ENCODE results near the gene MALSU1.

DNA sequence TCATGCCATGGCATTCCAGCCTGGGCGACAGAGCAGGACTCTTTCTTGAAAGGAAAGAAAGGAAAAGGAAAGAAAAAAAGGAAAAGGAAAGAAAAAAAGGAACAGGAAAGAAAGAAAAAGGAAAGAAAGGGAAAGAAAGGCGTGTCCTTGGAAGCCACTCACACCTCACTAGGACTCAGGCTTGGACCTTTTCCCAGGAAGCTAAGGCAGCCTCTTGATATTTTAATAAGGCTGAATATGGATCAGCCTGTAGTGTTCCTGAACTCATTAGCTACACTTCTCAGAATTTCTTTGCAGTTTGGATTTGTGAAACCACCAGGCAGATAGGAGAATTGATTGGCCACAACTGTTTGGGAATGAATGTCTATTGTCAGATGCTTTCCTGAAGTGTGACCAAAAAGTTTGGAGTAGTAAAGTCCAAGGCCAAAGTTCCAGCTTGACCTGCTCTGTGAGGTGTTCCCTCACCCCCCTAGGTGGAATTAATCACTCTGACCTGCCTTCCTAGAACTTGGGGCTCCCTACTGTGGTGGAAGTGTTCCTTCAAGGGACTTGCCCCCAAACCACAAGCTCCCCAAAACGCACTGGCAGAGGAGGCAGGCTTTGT lies 7.1 kb upstream of the MALSU1 start:
- TF ChIP-seq CTCF (conservative IDR thresholded peaks at IDR 0.05 in 1 of 2, IDR thresholded peaks at IDR 0.05 in 1 of 2; ENCODE audit: low read depth in 1 of 2, low read length in 2 of 2), result no peak
- no peak for TF ChIP-seq EZH2 (IDR thresholded peaks at IDR 0.05; ENCODE audit: low read length, missing control alignments)

Measured in fibroblast of lung (primary cell).